Mammary epithelial cell (primary cell): Measurements from ENCODE around the gene DNASE2.

Experiments
- CTCF ChIP-seq, 2 donors: IDR thresholded peaks in 1 of 2; conservative IDR thresholded peaks in 1 of 2; 2 replicates each; pipeline ENCODE4 v1.5.1; 2011 to 2012; ENCODE audit warnings: inconsistent platforms in 2 of 2, low read length in 2 of 2, mild to moderate bottlenecking in 2 of 2, control low read depth in 1 of 2, low read depth in 1 of 2; ENCODE audit not compliant: insufficient read depth in 1 of 2; ENCODE audit errors: extremely low read depth in 1 of 2
- EZH2 ChIP-seq: IDR thresholded peaks from 2 replicates; pipeline ENCODE4 v1.6.1; 2012; ENCODE audit warnings: low read length, inconsistent platforms, borderline replicate concordance

DNA sequence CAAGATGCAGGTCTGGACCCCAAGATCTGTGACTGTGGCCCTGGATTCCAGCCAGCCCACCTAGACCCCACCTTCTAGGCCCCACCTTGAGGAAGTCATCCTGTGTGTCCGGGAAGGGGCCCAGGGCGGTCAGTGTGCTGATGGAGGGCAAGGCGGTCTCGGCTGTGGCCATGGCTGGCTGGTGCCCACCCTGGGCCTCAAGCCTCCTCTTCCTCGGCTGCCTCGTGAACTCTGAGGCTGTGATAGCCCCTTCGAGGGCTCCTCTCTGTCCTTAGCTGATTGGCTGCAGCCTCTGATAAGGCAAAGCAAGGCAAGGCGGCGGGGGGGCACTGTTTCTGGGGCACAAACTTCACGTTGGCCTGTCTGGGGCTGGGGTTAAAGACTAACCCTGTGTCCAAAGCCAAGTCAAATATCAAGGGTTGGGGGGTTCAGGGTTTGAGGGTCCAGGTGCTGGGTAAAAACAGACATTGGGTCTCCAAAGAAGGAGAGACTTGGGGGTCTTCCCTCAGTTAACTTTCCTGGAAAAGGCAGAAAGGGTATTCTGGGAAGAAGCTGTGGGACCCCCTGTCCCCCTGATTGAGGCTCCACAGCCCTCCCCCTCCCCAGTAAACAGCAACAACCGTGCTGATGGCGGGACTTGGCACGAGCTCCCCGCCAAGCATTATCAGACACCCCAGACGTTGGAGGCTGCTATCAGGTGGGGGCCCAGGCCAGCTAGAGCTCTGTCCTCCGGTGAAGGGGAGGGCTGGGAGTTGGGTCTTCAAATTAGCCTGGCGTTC lies 5.9 kb upstream of the DNASE2 start, which contains the start of gene KLF1:
- TF ChIP-seq CTCF (conservative IDR thresholded peaks at IDR 0.05 in 1 of 2, IDR thresholded peaks at IDR 0.05 in 1 of 2; ENCODE audit: extremely low read depth in 1 of 2, insufficient read depth in 1 of 2, low read depth in 1 of 2, low read length in 2 of 2) (no peak), EZH2 (no peak)
